ENCODE results near the gene COX15.

Gene COX15

DNA sequence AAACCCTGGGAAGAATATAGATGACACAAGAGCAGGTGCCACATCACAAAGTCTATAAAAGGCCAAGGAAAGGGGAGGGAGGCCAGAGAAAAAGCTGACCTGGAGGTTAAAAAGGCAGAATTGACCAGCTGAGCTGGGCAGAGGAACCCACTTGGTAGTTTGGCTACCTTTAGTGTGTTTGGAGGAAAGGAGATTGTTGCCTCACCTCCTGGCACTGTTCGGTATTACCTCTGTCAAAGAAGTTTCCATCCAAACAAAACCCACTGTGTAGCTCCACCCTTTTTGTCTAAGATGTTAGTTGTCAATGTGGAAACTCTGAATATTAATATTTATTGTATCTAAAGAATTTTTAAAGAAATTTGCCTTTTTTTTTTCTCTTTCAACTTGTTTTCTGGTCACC lies 49.2 kb downstream of the COX15 start:
- TF ChIP-seq ZBTB7A (IDR thresholded peaks at IDR 0.05; ENCODE audit: low read depth) (no peak), RAD21 (IDR thresholded peaks at IDR 0.05; ENCODE audit: low read depth) (peak; percentile 38), EP300 (IDR thresholded peaks at IDR 0.05; ENCODE audit: borderline replicate concordance) (no peak), CEBPB (IDR thresholded peaks at IDR 0.05) (0 out of 2 replicates have a peak, but pooled peaks have one; percentile 28), NFIC (IDR thresholded peaks at IDR 0.05) (no peak)
- TF ChIP-seq, protein P1, sequence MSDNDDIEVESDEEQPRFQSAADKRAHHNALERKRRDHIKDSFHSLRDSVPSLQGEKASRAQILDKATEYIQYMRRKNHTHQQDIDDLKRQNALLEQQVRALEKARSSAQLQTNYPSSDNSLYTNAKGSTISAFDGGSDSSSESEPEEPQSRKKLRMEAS (IDR thresholded peaks at IDR 0.05) = no peak

All from Ishikawa (cell line).